ENCODE measurements around the gene ST8SIA6. TPM values are rescaled to one million over a fixed set of nuclear protein-coding genes. Genes with fewer than 3 reads are reported as not detected.

ST8SIA6 gene
- total RNA-seq, 1 donor from 2014 or later, result 1.7 TPM

- no peaks in the 10 kb centered on the region for H3K4me1 Mint-ChIP-seq (ENCODE audit: unreplicated experiment)
These were observed 85.6 kb downstream of the ST8SIA6 start for GRCh38 chr10:17368708-17369272.

DNA sequence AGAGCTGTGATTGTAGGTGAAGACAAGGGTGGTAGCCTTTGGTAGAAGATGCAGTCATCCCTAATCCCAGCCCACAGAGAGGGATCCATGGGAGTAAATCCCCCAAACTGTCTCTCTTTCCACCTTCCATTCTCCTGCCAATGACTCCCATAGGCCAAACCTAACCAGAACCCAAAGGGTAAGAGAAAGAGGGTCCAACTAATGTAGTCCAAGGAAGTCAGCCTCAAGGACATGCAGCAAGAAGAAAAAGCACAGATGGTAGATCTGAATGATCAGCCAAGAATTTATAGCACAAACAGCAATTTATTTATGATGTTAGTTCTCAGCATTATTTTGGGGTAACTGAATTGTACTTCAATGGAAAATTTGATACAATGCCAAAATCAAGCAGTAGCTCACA is 87.7 kb downstream of the ST8SIA6 start:
- DNase-seq (ENCODE audit: low spot score), result no peak
- no peaks in the 10 kb centered on the region for H3K36me3 Mint-ChIP-seq (ENCODE audit: low read depth, unreplicated experiment)
- no peaks in the 10 kb centered on the region for H3K4me1 Mint-ChIP-seq (ENCODE audit: unreplicated experiment)
- no peaks in the 10 kb centered on the region for H3K27me3 Mint-ChIP-seq (ENCODE audit: unreplicated experiment)
- H3K27ac Mint-ChIP-seq (ENCODE audit: unreplicated experiment), result no peak overlapping the region
- H3K9me3 Mint-ChIP-seq (ENCODE audit: unreplicated experiment), result no peaks in the 10 kb centered on the region
- no peak overlapping the region for H3K4me3 Mint-ChIP-seq (ENCODE audit: unreplicated experiment)
- TF ChIP-seq, protein P1, sequence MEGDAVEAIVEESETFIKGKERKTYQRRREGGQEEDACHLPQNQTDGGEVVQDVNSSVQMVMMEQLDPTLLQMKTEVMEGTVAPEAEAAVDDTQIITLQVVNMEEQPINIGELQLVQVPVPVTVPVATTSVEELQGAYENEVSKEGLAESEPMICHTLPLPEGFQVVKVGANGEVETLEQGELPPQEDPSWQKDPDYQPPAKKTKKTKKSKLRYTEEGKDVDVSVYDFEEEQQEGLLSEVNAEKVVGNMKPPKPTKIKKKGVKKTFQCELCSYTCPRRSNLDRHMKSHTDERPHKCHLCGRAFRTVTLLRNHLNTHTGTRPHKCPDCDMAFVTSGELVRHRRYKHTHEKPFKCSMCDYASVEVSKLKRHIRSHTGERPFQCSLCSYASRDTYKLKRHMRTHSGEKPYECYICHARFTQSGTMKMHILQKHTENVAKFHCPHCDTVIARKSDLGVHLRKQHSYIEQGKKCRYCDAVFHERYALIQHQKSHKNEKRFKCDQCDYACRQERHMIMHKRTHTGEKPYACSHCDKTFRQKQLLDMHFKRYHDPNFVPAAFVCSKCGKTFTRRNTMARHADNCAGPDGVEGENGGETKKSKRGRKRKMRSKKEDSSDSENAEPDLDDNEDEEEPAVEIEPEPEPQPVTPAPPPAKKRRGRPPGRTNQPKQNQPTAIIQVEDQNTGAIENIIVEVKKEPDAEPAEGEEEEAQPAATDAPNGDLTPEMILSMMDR (IDR thresholded peaks at IDR 0.05; ENCODE audit: unreplicated experiment), result no peak

More at GRCh38 chr10:17368708-17369272, 85.6 kb downstream of the ST8SIA6 start:
- Mint-ChIP-seq H3K4me3 (ENCODE audit: unreplicated experiment) (no peak overlapping the region), H3K36me3 (ENCODE audit: low read depth, unreplicated experiment) (no peaks in the 10 kb centered on the region), H3K27me3 (ENCODE audit: unreplicated experiment) (no peaks in the 10 kb centered on the region), H3K27ac (ENCODE audit: unreplicated experiment) (no peak overlapping the region), H3K9me3 (ENCODE audit: unreplicated experiment) (no peaks in the 10 kb centered on the region)
- DNase-seq (ENCODE audit: low spot score), result no peak
- TF ChIP-seq, protein P1 (IDR thresholded peaks at IDR 0.05; ENCODE audit: unreplicated experiment), result no peak

- no peaks in the 10 kb centered on the region for H3K36me3 Mint-ChIP-seq (ENCODE audit: low read depth, unreplicated experiment)
- H3K4me3 Mint-ChIP-seq (ENCODE audit: unreplicated experiment), result no peak overlapping the region
- TF ChIP-seq, protein P1 (IDR thresholded peaks at IDR 0.05; ENCODE audit: unreplicated experiment), result no peak
- no peaks in the 10 kb centered on the region for H3K9me3 Mint-ChIP-seq (ENCODE audit: unreplicated experiment)
- H3K27ac Mint-ChIP-seq (ENCODE audit: unreplicated experiment), result no peak overlapping the region
- no peak for DNase-seq (ENCODE audit: low spot score)
- no peaks in the 10 kb centered on the region for H3K4me1 Mint-ChIP-seq (ENCODE audit: unreplicated experiment)
- no peaks in the 10 kb centered on the region for H3K27me3 Mint-ChIP-seq (ENCODE audit: unreplicated experiment)
These were observed 89.0 kb downstream of the ST8SIA6 start for GRCh38 chr10:17365402-17365801.

- H3K9me3 Mint-ChIP-seq (ENCODE audit: unreplicated experiment), result no peaks in the 10 kb centered on the region
- H3K27me3 Mint-ChIP-seq (ENCODE audit: unreplicated experiment), result no peaks in the 10 kb centered on the region
- DNase-seq (ENCODE audit: low spot score), result no peak
- H3K4me1 Mint-ChIP-seq (ENCODE audit: unreplicated experiment), result no peaks in the 10 kb centered on the region
- no peak overlapping the region for H3K4me3 Mint-ChIP-seq (ENCODE audit: unreplicated experiment)
- no peaks in the 10 kb centered on the region for H3K36me3 Mint-ChIP-seq (ENCODE audit: low read depth, unreplicated experiment)
- TF ChIP-seq, protein P1 (IDR thresholded peaks at IDR 0.05; ENCODE audit: unreplicated experiment), result no peak
- no peak overlapping the region for H3K27ac Mint-ChIP-seq (ENCODE audit: unreplicated experiment)
These were observed 95.9 kb downstream of the ST8SIA6 start for GRCh38 chr10:17358461-17358860.

GRCh38 chr10:17357781-17358180 is 96.6 kb downstream of the ST8SIA6 start:
- Mint-ChIP-seq H3K27ac (ENCODE audit: unreplicated experiment) (no peak overlapping the region), H3K4me1 (ENCODE audit: unreplicated experiment) (no peaks in the 10 kb centered on the region), H3K27me3 (ENCODE audit: unreplicated experiment) (no peaks in the 10 kb centered on the region), H3K4me3 (ENCODE audit: unreplicated experiment) (no peak overlapping the region), H3K36me3 (ENCODE audit: low read depth, unreplicated experiment) (no peaks in the 10 kb centered on the region), H3K9me3 (ENCODE audit: unreplicated experiment) (no peaks in the 10 kb centered on the region)
- TF ChIP-seq, protein P1 (IDR thresholded peaks at IDR 0.05; ENCODE audit: unreplicated experiment), result no peak
- no peak for DNase-seq (ENCODE audit: low spot score)

Measured in endothelial cell (in vitro differentiated cells).